Iris pigment epithelial cell (primary cell): ENCODE data around the gene RBM33.

ENCODE experiments used
- DNase-seq: peaks from one replicate; pipeline ENCODE4 v3.0.0-alpha.2; 2011; ENCODE audit warnings: low read depth

RBM33 gene

DNA sequence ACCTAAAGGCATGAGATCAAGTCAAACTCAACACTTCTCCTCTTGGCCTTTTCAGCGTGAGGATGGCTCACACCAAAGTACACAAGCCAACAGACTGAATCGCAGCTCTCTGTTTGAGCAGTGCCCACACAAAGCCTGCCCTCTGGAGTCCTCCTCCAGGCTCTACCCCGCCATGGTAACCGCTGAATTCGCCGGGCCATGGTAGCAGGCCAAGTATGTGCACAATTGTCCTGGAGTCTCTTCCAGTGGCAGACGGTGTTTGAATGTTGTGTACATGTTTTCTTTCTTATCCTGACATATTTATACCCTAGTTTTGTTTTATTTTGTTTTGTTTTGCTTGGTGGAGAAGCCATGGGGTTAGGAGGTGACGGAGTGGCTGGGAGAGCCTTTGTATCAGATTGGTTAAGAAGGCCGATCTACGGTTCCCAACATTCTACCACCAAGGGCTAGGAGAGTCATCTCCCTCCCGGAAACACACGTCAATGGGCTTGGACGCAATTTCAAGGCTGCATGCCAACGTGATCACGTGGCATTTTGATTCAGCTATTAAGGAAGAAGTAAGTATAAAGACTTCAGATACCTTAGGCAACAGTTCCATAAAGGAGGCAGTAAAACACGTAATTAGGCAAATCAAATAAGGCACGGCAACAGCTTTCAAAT, 179.9 kb downstream of the RBM33 start:
- peak; percentile 18 for DNase-seq

DNA sequence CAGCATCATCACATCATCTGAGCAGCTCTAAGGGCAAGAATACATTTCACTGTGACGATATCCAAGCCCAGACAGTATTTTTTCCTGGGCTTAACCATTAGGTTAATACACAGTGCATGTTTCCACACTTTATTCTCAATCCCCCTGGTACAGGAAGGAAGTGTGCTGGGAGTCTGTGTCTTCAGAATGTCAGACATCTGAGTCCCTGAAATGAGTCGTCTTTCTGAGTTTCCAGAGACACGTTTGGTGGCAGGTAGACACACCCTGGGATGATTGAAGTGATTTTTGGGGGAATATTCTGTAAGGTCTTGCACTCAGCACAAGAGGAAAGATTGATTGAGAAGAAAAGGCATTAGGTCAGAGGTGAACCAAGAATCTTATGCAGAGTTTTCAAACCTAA, 180.9 kb downstream of the RBM33 start:
- no peak for DNase-seq

DNA sequence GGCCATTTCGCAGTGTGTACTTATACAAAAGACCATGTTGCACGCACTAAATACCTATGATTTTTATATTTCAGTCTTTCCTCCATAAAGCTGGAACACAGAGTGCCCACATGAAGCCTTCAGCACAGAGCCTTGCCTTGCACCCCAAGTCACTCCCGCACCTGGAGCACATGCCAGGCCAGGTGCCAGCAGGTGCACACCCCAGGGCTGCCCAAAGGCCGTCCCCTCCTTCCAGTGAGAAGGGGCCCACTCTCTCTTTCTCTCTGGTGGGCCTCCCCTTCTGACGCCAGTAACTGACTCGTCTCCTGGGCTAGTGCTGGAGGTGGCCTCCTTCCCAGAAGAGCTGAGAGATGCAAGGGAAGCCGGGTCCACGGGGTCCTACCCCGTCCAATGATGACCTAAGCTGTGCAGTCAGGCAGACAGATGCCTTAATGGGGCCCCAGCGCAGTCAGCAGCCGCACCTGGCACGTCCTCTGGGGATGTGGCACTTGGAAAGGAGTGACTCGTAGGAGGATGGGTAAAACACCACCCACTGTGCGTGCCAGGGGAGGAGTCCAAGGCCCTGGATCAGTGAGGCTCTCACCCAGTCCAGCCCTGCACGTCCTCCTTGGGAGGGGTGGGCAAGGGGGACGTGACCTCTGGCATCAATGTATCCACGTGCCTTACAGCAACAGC, 185.5 kb downstream of the RBM33 start:
- no peak for DNase-seq
